SIG-M5 treated with dmso at 0.1 percent for 504 hours (cell line): Measurements from ENCODE around the gene LILRB1.
A peak's percentile ranks its signal among the peaks of the same experiment; 100 is the strongest.
"Not testable (repeated sequence)": the region's sequence is repeated elsewhere in the genome, so short reads cannot be mapped to it uniquely, and the experiment has no call there.

Experiments
- DNase-seq: peaks from one replicate; lab custom pipeline; 2025; ENCODE audit not compliant: unreplicated experiment; lab: John Stamatoyannopoulos, UW

LILRB1 gene

GRCh38 chr19:54661846-54662481, 31.7 kb downstream of the LILRB1 start:
- no peak for DNase-seq

GRCh38 chr19:54662730-54663129, 32.4 kb downstream of the LILRB1 start, which contains the start of gene LILRB4:
Gene LILRB4, plus strand, starts transcription at chr19:54662985. Its CDS starts 49 bp downstream, at chr19:54663034.
- peak; percentile 81 for DNase-seq

- DNase-seq = no peak
Measured at GRCh38 chr19:54665530-54665929, 35.2 kb downstream of the LILRB1 start.

GRCh38 chr19:54667217-54667616, 36.9 kb downstream of the LILRB1 start:
- DNase-seq = no peak

- DNase-seq = no peak
Measured at GRCh38 chr19:54668353-54668752, 38.1 kb downstream of the LILRB1 start.

GRCh38 chr19:54670576-54671357, 40.5 kb downstream of the LILRB1 start:
- DNase-seq = peak; percentile 49

- DNase-seq = no peak
Measured at GRCh38 chr19:54673222-54673621, 42.9 kb downstream of the LILRB1 start.

GRCh38 chr19:54674021-54674617, 43.8 kb downstream of the LILRB1 start:
- DNase-seq = peak; percentile 61

GRCh38 chr19:54676210-54676834, 46.0 kb downstream of the LILRB1 start:
- peak; percentile 53 for DNase-seq

GRCh38 chr19:54677217-54677616, 46.9 kb downstream of the LILRB1 start:
- DNase-seq = no peak

- not testable (repeated sequence) for DNase-seq
Measured at GRCh38 chr19:54681596-54681995, 51.3 kb downstream of the LILRB1 start.

- DNase-seq = no peak
Measured at GRCh38 chr19:54682306-54682856, 52.1 kb downstream of the LILRB1 start.

- peak; percentile 73 for DNase-seq
Measured at GRCh38 chr19:54684527-54684926, 54.2 kb downstream of the LILRB1 start.
